Measurements from ENCODE around the gene CPB1.

CPB1 gene

GRCh38 chr3:148848410-148848809 lies 20.8 kb downstream of the CPB1 start (continued):
- no peak for TF ChIP-seq GFI1B (tag by site-specific recombination; IDR thresholded peaks at IDR 0.05)
- TF ChIP-seq ZNF292 (tag by site-specific recombination; IDR thresholded peaks at IDR 0.05; ENCODE audit: borderline replicate concordance, low read depth) = no peak
- no peak for TF ChIP-seq INSM2 (tag by site-specific recombination; IDR thresholded peaks at IDR 0.05)
- TF ChIP-seq ZNF571 (tag by site-specific recombination; IDR thresholded peaks at IDR 0.05) = no peak
- no peak for TF ChIP-seq ZNF324 (tag by site-specific recombination; IDR thresholded peaks at IDR 0.05)
- no peak for TF ChIP-seq YY1 (tag by site-specific recombination; IDR thresholded peaks at IDR 0.05)

GRCh38 chr3:148852271-148852992 lies 24.8 kb downstream of the CPB1 start:
- ChIA-PET CTCF (interaction anchor here (1.7 kb wide), 1 partner anchor 10 kb away, joined by 8 read pairs; no protein-coding TSS in a partner anchor), POLR2A (no interaction called here)
- no peaks in the 10 kb centered on the region for H3K9me3 ChIP-seq (ENCODE audit: control insufficient read depth, insufficient read depth, low read depth, low read length)
- H3K4me3 ChIP-seq (ENCODE audit: low read depth, low read length) = no peak overlapping the region
- no peak for TF ChIP-seq ZNF544 (tag by site-specific recombination; IDR thresholded peaks at IDR 0.05)
- TF ChIP-seq ATF2 (tag by site-specific recombination; IDR thresholded peaks at IDR 0.05; ENCODE audit: low read depth) = no peak
- no peak for TF ChIP-seq ZNF624 (tag by site-specific recombination; IDR thresholded peaks at IDR 0.05)
- no peak for TF ChIP-seq ZNF488 (tag by site-specific recombination; IDR thresholded peaks at IDR 0.05)
- no peak for TF ChIP-seq ZNF473 (tag by site-specific recombination; IDR thresholded peaks at IDR 0.05)
- TF ChIP-seq ZSCAN23 (tag by site-specific recombination; IDR thresholded peaks at IDR 0.05) = no peak
- no peak for TF ChIP-seq ZNF26 (tag by site-specific recombination; IDR thresholded peaks at IDR 0.05)
- TF ChIP-seq ZNF629 (tag by site-specific recombination; IDR thresholded peaks at IDR 0.05) = no peak
- TF ChIP-seq ZNF132 (tag by site-specific recombination; IDR thresholded peaks at IDR 0.05; ENCODE audit: borderline replicate concordance) = no peak
- TF ChIP-seq ZNF707 (tag by site-specific recombination; IDR thresholded peaks at IDR 0.05) = no peak
- TF ChIP-seq ZNF350 (tag by site-specific recombination; IDR thresholded peaks at IDR 0.05) = no peak
- no peak for TF ChIP-seq PBX3 (CRISPR knock-in tag; IDR thresholded peaks at IDR 0.05)
- H3K4me1 ChIP-seq (ENCODE audit: control insufficient read depth, insufficient read depth, low read length) = no peaks in the 10 kb centered on the region
- no peaks in the 10 kb centered on the region for H3K36me3 ChIP-seq (ENCODE audit: control insufficient read depth in 2 of 2, insufficient read depth in 1 of 2, low read length in 2 of 2)
- H3K27ac ChIP-seq (ENCODE audit: extremely low read depth, low read depth, low read length) = no peak overlapping the region
